T-helper 2 cell (primary cell): Measurements from ENCODE around the gene TSC22D1.
"Not testable (repeated sequence)": the region's sequence is repeated elsewhere in the genome, so short reads cannot be mapped to it uniquely, and the experiment has no call there.

ENCODE experiments used
- DNase-seq, 5 experiments: peaks; one replicate each; pipeline versions ENCODE4 v3.0.0 to v3.0.0-alpha.2; 2012 to 2022

Gene TSC22D1

DNA sequence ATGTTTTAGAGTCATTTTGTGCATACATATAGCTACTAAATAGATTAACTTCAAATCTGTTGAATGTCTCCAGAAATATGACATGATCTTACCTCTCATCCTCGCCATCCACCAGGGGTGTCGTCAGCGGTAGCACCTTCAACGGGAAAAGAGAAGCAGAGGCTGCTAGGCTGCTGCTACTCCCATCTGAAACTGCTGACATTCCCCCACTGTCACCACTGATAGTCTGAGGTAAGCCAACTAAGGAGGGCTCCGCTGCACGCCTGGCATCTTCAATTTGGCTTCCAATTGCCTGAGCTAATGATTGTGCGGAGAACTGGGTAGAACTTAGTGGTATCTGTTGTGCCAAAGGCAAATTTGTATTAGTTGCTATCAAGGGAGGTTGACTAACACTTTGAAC, 3.1 kb downstream of the TSC22D1 start:
- DNase-seq = no peak

GRCh38 chr13:44566601-44567000, 9.5 kb downstream of the TSC22D1 start:
- DNase-seq = no peak

DNA sequence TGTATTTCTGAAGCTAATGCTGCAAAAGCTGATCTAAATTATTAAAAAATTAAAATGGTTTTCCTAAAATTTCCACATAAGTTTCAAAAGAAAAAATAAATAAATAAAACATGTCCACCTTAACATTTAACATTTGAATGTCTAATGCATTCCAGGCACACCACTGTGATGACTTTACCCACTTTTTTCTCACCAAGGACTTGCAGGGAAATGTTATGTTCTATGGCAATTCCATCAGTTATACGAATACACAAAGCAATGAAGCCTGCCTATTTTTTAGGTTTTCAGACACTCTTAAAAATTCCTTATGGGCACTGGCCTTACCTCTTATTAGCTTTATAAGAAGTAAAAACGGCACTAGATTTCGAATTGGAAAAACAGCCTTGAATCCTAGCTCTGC, 10.2 kb downstream of the TSC22D1 start:
- no peak for DNase-seq

GRCh38 chr13:44564936-44565335, 11.2 kb downstream of the TSC22D1 start:
- DNase-seq = no peak

DNA sequence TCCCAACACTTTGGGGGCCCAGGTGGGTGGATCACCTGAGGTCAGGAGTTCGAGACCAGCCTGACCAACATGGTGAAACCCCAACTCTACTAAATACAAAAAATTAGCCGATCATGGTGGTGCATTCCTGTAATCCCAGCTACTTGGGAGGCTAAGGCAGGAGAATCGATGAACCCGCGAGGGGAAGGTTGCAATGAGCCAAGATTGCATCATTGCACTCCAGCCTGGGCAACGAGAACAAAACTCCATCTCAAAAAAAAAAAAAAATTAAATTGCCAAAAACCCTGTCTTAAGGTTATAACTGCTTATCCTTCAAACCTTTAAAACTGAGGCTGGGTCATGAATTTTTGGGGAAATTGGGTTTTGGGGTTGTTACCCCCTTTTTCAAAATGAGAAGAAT, 13.3 kb downstream of the TSC22D1 start:
- not testable (repeated sequence) for DNase-seq

DNA sequence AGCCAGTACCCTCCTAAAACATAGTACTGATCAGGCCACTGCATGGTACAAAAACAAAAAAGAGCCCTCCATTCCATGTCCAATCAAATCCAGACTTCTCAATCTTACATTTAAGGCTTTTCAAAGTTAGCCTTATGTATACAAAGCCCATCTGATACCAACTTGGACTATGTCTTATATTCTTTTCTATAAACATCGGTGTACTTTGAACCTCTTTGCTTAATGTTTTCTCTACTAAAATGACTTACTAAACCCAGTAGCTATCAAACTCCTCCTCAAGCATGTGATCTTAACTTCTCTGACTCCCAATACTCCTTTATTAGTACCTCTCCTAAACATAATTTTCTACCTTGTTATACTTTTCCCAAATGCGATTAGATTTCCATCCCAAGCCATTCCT, 14.8 kb downstream of the TSC22D1 start:
- DNase-seq = no peak

DNA sequence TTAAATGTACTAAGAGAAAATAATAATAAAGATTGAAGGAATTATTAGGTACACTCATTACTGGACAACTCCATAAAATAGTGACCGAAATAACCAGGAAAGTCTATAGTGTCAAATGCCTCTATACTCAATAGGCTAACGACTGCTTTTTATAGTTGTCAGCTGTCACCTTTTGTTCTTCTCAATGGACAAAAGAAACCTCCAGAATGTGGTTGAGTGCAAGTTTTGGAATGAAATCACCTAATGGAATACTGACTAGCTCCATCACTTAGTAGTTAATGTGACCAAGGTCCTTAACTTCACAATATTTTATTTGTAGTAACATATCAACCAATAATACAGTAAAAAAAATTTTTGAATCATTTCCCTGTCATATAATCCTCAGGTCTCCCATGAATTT, 18.1 kb downstream of the TSC22D1 start:
- DNase-seq = no peak

DNA sequence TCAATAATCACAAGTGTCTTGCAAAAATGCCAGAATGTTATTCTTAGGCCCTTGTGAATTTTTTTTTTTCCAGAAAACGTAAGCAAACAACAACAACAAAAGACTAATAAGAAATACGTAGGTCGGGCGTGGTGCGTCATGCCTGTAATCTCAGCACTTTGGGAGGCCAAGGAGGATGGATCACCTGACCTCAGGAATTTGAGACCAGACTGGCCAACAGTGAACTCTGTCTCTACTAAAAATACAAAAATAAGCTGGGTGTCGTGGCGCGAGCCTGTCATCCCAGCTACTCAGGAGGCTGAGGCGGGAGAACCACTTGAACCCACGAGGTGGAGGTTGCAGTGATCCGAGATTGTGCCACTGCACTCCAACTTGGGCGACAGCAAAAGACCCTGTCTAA, 20.9 kb downstream of the TSC22D1 start:
- no peak for DNase-seq

DNA sequence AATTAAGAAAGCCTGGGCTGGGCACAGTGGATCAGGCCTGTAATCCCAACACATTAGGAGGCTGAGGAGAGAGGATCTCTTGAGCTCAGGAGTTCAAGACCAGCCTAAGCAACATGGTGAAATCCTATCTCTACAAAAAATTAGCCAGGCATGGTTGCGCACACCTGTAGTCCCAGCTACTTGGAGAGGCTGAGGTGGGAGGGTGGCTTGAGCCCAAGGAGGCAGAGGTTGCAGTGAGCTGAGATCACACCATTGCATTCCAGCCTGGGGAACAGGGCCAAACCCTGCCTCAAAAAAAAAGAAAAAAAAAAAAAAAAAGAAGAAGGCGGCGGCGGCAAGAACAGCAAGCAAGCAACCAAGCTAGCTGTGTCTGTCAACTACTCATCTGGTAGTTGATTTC, 26.7 kb downstream of the TSC22D1 start:
- no peak for DNase-seq

DNA sequence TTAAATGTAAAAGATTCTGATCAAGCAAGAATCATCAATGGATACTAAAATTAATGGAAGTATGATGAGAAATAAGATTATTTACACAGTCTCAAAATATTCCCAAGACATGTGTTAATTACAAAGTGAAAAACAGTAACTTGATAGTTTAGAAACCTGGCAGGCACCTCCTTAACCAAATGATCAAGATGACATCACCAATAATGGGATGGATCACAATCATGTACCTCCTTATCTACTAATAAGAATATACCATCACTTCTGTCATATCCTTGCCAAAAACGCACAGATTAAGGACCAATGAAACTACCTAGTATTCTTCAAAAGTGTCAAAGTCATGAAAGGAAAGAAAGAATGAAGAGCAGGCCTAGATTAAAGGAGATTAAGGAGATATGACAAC, 30.0 kb downstream of the TSC22D1 start:
- DNase-seq = no peak

DNA sequence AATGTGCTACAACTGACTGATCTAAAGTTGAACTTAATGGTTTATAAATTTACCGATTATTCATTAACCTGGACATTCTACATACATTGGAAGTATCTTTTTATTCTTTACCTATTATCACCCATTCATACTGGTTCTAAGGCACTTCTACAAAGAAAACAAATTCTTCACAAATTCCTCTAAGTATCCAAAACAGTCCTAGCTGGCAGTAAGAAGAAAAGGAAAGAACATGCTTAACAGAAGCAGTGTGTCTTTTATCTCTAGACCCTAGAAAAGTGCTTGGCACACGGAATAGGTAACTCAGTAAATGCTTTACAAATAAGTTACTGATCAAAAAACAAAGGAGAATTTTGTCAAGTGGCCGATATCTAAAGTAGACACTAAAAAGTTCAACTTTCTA, 32.8 kb downstream of the TSC22D1 start:
- DNase-seq = no peak

GRCh38 chr13:44542361-44542760, 33.8 kb downstream of the TSC22D1 start:
- DNase-seq = no peak

DNA sequence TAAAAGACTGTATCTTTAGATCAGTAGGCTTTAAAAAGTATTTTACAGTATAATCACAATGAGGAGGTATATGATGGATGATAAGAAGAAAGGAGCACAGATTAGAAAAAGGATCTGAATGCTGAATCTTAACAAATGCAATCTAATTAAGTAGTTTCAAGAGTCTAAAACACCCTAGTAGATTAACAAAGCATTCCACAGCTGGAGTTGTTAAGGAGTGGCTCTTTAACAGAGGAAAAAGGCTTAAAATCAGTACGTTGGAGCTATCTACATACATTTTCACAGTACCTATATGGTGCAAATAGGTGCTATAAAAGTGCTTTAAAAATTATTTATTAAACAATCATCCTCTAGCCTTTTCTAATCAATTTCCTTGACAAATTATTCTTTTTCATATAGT, 34.5 kb downstream of the TSC22D1 start:
- no peak for DNase-seq

- DNase-seq = no peak
These were observed 35.2 kb downstream of the TSC22D1 start for GRCh38 chr13:44540761-44541434.

GRCh38 chr13:44537248-44537647, 38.9 kb downstream of the TSC22D1 start:
- no peak for DNase-seq

- no peak for DNase-seq
These were observed 52.7 kb downstream of the TSC22D1 start for GRCh38 chr13:44523146-44524015.

DNA sequence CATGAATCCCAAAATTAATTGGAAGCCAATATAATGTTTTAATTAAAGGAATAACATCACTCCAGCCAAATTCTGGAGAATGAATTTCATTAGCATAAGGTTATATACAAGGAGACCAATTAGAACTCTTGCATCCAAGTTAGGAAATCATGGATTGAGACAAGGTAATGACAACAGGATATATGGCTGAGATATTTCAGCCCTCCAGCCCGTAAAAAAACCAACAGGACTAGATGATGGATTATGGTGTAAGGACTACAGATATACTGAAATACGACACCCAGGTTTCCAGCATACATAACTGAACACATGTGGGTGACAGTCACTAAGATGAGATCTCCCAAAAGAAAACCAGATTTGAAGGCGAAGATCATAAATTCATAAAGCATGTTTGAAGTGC, 56.5 kb downstream of the TSC22D1 start:
- DNase-seq = no peak

DNA sequence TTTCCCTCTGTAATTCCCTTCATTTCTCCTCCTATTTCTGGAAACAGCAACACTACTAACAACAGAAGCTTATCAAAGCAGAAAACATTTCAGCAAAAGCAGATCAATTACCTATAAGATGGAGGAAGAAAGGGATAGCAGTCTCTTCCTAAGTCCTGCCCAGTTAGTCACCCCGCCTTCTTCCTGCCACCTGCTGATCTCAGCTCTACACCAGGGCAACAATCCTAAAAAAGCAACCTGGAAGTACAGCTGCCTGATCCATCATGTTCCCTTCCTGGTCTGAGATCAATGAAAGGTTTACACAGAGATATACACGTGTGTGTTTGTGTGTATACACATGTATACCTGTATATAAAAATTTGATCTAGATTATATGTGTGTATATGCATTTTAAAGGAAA, 59.4 kb downstream of the TSC22D1 start:
- DNase-seq = no peak

GRCh38 chr13:44514278-44514677, 61.9 kb downstream of the TSC22D1 start:
- DNase-seq = peak in 1 of 5 experiments; percentile 15

DNA sequence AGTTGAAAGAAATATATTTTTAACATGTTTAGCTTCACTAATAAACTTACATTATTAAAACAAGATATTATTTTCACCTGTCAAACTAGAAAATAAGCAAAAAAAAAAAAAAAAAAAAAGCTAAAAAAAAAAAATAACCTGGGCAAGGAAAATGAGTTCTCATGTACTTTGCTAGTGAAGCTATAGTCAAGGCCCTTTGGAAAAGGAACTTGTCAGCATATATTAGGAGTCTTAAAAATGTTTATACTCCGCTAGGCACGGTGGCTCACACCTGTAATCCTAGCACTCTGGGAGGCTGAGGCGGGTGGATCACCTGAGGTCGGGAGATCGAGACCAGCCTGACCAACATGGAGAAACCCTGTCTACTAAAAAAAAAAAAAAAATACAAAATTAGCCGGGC, 66.3 kb downstream of the TSC22D1 start:
- DNase-seq = not testable (repeated sequence)

GRCh38 chr13:44508562-44509077, 67.5 kb downstream of the TSC22D1 start:
- no peak for DNase-seq

DNA sequence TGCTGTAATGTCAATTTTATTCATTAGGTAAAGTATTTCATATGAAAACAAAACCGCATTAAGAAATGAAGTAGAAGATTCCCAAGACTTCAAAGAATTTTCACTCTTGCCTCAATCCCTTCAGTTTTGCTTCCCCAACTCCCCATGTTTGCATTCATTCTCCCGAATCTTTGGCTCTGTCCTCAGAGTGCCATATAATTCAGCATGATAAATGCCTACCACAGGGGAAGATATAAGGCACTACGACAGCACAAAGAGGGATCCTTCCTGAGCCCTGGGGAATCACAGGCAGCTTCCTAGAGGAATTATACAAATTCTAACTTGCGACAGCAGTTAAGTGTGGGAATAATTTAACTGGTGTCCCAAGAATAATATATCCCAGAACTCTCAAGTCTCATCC, 68.5 kb downstream of the TSC22D1 start:
- DNase-seq = no peak

DNA sequence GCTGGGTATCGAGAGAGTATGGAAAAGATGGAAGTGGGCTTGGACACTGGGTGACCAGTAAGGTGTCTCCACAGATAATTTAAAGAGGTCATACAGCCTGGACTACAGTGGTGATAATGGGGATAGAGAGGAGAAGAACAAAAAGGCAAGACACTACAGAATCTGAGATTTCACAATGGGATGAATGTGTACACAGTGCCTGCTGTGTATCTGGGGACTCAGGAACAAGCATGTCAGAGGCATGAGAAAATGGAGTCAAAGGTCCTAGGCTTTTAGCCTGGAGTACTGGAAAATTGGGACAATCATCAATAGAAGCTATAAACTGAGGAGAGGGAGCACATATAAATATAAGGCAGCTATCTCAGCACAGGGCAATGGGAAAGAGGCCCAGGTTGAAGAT, 69.4 kb downstream of the TSC22D1 start:
- no peak for DNase-seq

- no peak for DNase-seq
These were observed 69.9 kb downstream of the TSC22D1 start for GRCh38 chr13:44506251-44506650.
